ENCODE data around the gene AP5S1. TPM values are rescaled to one million over a fixed set of nuclear protein-coding genes. Genes with fewer than 3 reads are reported as not detected.

Gene AP5S1
- total and polyA plus RNA-seq, 9 of the 15 experiments (the other 6 are each of a cell fraction or from before 2014, with no cell fraction given): 2.6 to 8.8 (median 4.4) TPM

GRCh38 chr20:3846740-3847428 is 26.5 kb downstream of the AP5S1 start, which contains the start of gene MAVS (continued):
- TF ChIP-seq ZNF212 (CRISPR knock-in tag; IDR thresholded peaks at IDR 0.05) (no peak), E2F1 (CRISPR knock-in tag; IDR thresholded peaks at IDR 0.05) (no peak), HDGF (IDR thresholded peaks at IDR 0.05) (no peak), ZNF764 (CRISPR knock-in tag; IDR thresholded peaks at IDR 0.05; ENCODE audit: low read depth) (no peak), TBP (optimal IDR thresholded peaks at IDR 0.05; ENCODE audit: low read depth, low read length) (peak; percentile 76), LARP7 (IDR thresholded peaks at IDR 0.05) (no peak), RCOR1 (IDR thresholded peaks at IDR 0.05; ENCODE audit: borderline replicate concordance in 1 of 2, low read depth in 2 of 2, low read length in 2 of 2) (0 out of 4 replicates have a peak, but pooled peaks of 1 of the 2 experiments have one; percentile 3), NFATC3 (IDR thresholded peaks at IDR 0.05) (no peak), RBBP5 (IDR thresholded peaks at IDR 0.05; ENCODE audit: borderline replicate concordance, insufficient read depth, low read length, poor library complexity, severe bottlenecking) (peak; percentile 65), THRA (IDR thresholded peaks at IDR 0.05) (no peak), ZNF444 (CRISPR knock-in tag; IDR thresholded peaks at IDR 0.05) (no peak), EWSR1 (IDR thresholded peaks at IDR 0.05; ENCODE audit: borderline replicate concordance, low read depth, partially characterized antibody) (no peak), MEIS2 (IDR thresholded peaks at IDR 0.05; ENCODE audit: partially characterized antibody) (peak; percentile 59), HES1 (IDR thresholded peaks at IDR 0.05; ENCODE audit: low read depth) (no peak), ATF1 (CRISPR knock-in tag; IDR thresholded peaks at IDR 0.05) (no peak), ATF1 (tag; IDR thresholded peaks at IDR 0.05) (peak; percentile 44; the same call in 1 of the 2 replicates), MYBL2 (IDR thresholded peaks at IDR 0.05; ENCODE audit: low read depth) (no peak), MYBL2 (CRISPR knock-in tag; IDR thresholded peaks at IDR 0.05; ENCODE audit: borderline replicate concordance) (no peak; the same call in 1 of the 2 replicates), IRF9 (tag; IDR thresholded peaks at IDR 0.05) (no peak), MED1 (CRISPR knock-in tag; IDR thresholded peaks at IDR 0.05; ENCODE audit: borderline replicate concordance) (no peak), SAFB2 (IDR thresholded peaks at IDR 0.05; ENCODE audit: borderline replicate concordance, low read depth, low read length, severe bottlenecking) (no peak), USF2 (CRISPR knock-in tag; IDR thresholded peaks at IDR 0.05) (no peak), ZNF224 (CRISPR knock-in tag; IDR thresholded peaks at IDR 0.05) (no peak; the same call in 1 of the 2 replicates), RFX1 (IDR thresholded peaks at IDR 0.05) (no peak)

All from K562 (cell line).